HepG2 (cell line): Measurements from ENCODE around the gene GP2. TPM values are rescaled to one million over a fixed set of nuclear protein-coding genes. Genes with fewer than 3 reads are reported as not detected.

ENCODE experiments used
- ATAC-seq: fragments of 200-7000 bp; cut with Tn5 transposase; 3 replicates; pipeline ENCODE4 v1.9.1; 2020; ENCODE audit warnings: mild to moderate bottlenecking, moderate library complexity
- BruUV-seq: library from RNA; stranded (reverse); fragments of 400-500 nt; replicated peaks from 2 replicates; lab custom pipeline; 2021; lab: Mats Ljungman, UMichigan
- CTCF ChIA-PET: fragments of 300-600 bp; formaldehyde crosslinking; extraction: SDS; loops from one replicate; lab custom pipeline; 2021; ENCODE audit warnings: low total read pairs, inconsistent platforms, low intra/inter-chr PET ratio; lab: Yijun Ruan, JAX
- POLR2A ChIA-PET: fragments of 350-600 bp; sonication (Branson Sonifier 250); formaldehyde crosslinking; loops from one replicate; lab custom pipeline; 2020; ENCODE audit warnings: antibody characterized with exemption, inconsistent platforms; lab: Yijun Ruan, JAX
- DNase-seq: peaks from one replicate; pipeline ENCODE4 v3.0.0-alpha.2; 2015; ENCODE audit warnings: low spot score
- FAIRE-seq: peaks from 3 replicates; lab custom pipeline; 2011; peaks lifted over from hg19 to GRCh38; lab: Jason Lieb, UNC
- H2AFZ ChIP-seq: one replicate; pipeline ENCODE4 v1.6.1; 2011; ENCODE audit warnings: low read length, inconsistent platforms
- H3K27ac ChIP-seq: fragments of 300-600 bp; 3 replicates; pipeline ENCODE4 v1.8.0; 2011; ENCODE audit warnings: mixed run types, mild to moderate bottlenecking, mixed read lengths, low read length, inconsistent platforms; ENCODE audit not compliant: insufficient read depth; ENCODE audit errors: extremely low read length
- H3K27me3 ChIP-seq, 2 experiments: fragments of 200-600 bp in 1 of 2; 2 replicates in 1 of 2; 3 replicates in 1 of 2; pipeline versions ENCODE4 v1.6.0 to v1.8.0; 2011; ENCODE audit warnings: low read length in 2 of 2, mild to moderate bottlenecking in 2 of 2, moderate library complexity in 2 of 2, inconsistent platforms in 1 of 2; ENCODE audit not compliant: insufficient read depth in 2 of 2, control insufficient read depth in 1 of 2
- H3K36me3 ChIP-seq, 2 experiments: fragments of 200-600 bp in 1 of 2; replicated peaks in 1 of 2; 2 replicates in 1 of 2; 3 replicates in 1 of 2; pipeline versions ENCODE4 v1.5.1 to v1.8.0; 2011; ENCODE audit warnings: low read length in 2 of 2, inconsistent platforms in 1 of 2; ENCODE audit not compliant: insufficient read depth in 2 of 2, control insufficient read depth in 1 of 2
- H3K4me1 ChIP-seq: 2 replicates; pipeline ENCODE4 v1.5.1; 2012; ENCODE audit warnings: low read length, inconsistent platforms; ENCODE audit not compliant: insufficient read depth
- H3K4me2 ChIP-seq: 2 replicates; pipeline ENCODE4 v1.6.0; 2011; ENCODE audit warnings: low read depth, low read length, inconsistent platforms
- H3K4me3 ChIP-seq, 3 experiments: fragments of 200-600 bp in 1 of 3; sonication (generic), shearing (Covaris generic) in 1 of 3; replicated peaks in 1 of 3; 2 replicates each; pipeline ENCODE4 v1.5.1; 2011 to 2016; ENCODE audit warnings: low read length in 3 of 3, inconsistent platforms in 2 of 3, low read depth in 2 of 3, mild to moderate bottlenecking in 2 of 3, control low read depth in 1 of 3, mixed read lengths in 1 of 3; ENCODE audit not compliant: insufficient read depth in 1 of 3
- H3K79me2 ChIP-seq: one replicate; pipeline ENCODE4 v1.6.1; 2011; ENCODE audit warnings: low read length, inconsistent platforms; ENCODE audit not compliant: insufficient read depth
- H3K9ac ChIP-seq: 2 replicates; pipeline ENCODE4 v1.6.0; 2011; ENCODE audit warnings: mild to moderate bottlenecking, low read depth, low read length, inconsistent platforms; ENCODE audit not compliant: insufficient read depth
- H3K9me3 ChIP-seq: 2 replicates; pipeline ENCODE4 v1.5.1; 2012; ENCODE audit warnings: mild to moderate bottlenecking, low read length
- H4K20me1 ChIP-seq: 2 replicates; pipeline ENCODE4 v1.6.0; 2011; ENCODE audit warnings: inconsistent platforms, mild to moderate bottlenecking, low read length, moderate library complexity; ENCODE audit not compliant: insufficient read depth
- ATF7 ChIP-seq, 2 experiments: fragments of 450-650 bp in 1 of 2; sonication (generic) in 1 of 2; formaldehyde crosslinking in 1 of 2; IDR thresholded peaks; 2 replicates each; pipeline versions ENCODE4 v1.4.0 to v1.6.1; 2016 to 2020; ENCODE audit warnings: antibody characterized with exemption in 1 of 2, mild to moderate bottlenecking in 1 of 2, missing genetic modification reagents in 1 of 2
- CEBPB ChIP-seq: IDR thresholded peaks from 2 replicates; pipeline ENCODE4 v1.6.1; 2011; ENCODE audit warnings: low read depth, low read length, improper control_type of control experiment, borderline replicate concordance
- CEBPG ChIP-seq: IDR thresholded peaks from 2 replicates; pipeline ENCODE4 v1.6.1; 2016
- GZF1 ChIP-seq: sonication (generic); formaldehyde crosslinking; IDR thresholded peaks from 2 replicates; pipeline ENCODE4 v1.5.1; 2020; ENCODE audit warnings: mild to moderate bottlenecking, missing genetic modification reagents
- HES4 ChIP-seq: sonication (generic); formaldehyde crosslinking; IDR thresholded peaks from 2 replicates; pipeline ENCODE4 v1.9.0; 2021; ENCODE audit warnings: mild to moderate bottlenecking, missing genetic modification reagents, borderline replicate concordance
- HMG20B ChIP-seq: conservative IDR thresholded peaks from 2 replicates; pipeline ENCODE4 v1.6.1; 2016; ENCODE audit warnings: missing genetic modification reagents, missing compliant biosample characterization
- MAFK ChIP-seq, 2 experiments: IDR thresholded peaks in 1 of 2; conservative IDR thresholded peaks in 1 of 2; 2 replicates each; pipeline ENCODE4 v1.6.1; 2011; ENCODE audit warnings: improper control_type of control experiment in 2 of 2, low read length in 2 of 2
- MLLT10 ChIP-seq: sonication (generic); formaldehyde crosslinking; IDR thresholded peaks from 2 replicates; pipeline ENCODE4 v1.4.0; 2020; ENCODE audit warnings: missing genetic modification reagents
- SIN3A ChIP-seq: IDR thresholded peaks from 2 replicates; pipeline ENCODE4 v1.6.1; 2011; ENCODE audit warnings: low read depth, mild to moderate bottlenecking, control low read depth, low read length, borderline replicate concordance
- SNAI1 ChIP-seq: sonication (generic); formaldehyde crosslinking; IDR thresholded peaks from 2 replicates; pipeline ENCODE4 v1.5.0; 2020; ENCODE audit warnings: mild to moderate bottlenecking, missing genetic modification reagents, borderline replicate concordance
- TAF15 ChIP-seq: fragments of 200-400 bp; formaldehyde crosslinking; IDR thresholded peaks from one replicate; pipeline ENCODE4 v1.6.1; 2018; ENCODE audit warnings: mild to moderate bottlenecking, low read depth, low read length; ENCODE audit not compliant: poor library complexity, severe bottlenecking
- ZNF337 ChIP-seq: sonication (generic); formaldehyde crosslinking; IDR thresholded peaks from 2 replicates; pipeline ENCODE4 v1.5.1; 2020; ENCODE audit warnings: missing genetic modification reagents, low read depth, mild to moderate bottlenecking, borderline replicate concordance
- WGBS: methylation state at CpG from one replicate; pipeline ENCODE4 v1.1.6; 2017; ENCODE audit warnings: low lambda C conversion rate; 5-methylcytosine and 5-hydroxymethylcytosine counted together
- in situ Hi-C: cut with HindIII; loops from 2 replicates; pipeline ENCODE4 v1.10.0; 2017; ENCODE audit warnings: low pct_unique_long_range_greater_than_20kb; ENCODE audit not compliant: extremely low pct_ligation_motif_present
- intact Hi-C: fragments of 100-400 bp; cut with micrococcal nuclease; formaldehyde crosslinking; loops from one replicate; pipeline ENCODE4 v1.10.0; 2022; ENCODE audit not compliant: unreplicated experiment
- polyA plus RNA-seq, 8 experiments: library from polyadenylated mRNA; depleted of rRNA in 3 of 8; stranded (reverse) in 7 of 8; unstranded in 1 of 8; fragments of >200 nt; fragmentation: Illumina TruSeq in 4 of 8; extraction: Trizol in 4 of 8; gene quantifications; 2 replicates each; pipeline versions ENCODE4 v1.2.1 to v1.2.3, GENCODE V29; 2011 to 2016; ENCODE audit warnings: low read depth in 4 of 8, missing spikeins in 1 of 8, mixed read lengths in 1 of 8; ENCODE audit not compliant: insufficient read depth in 1 of 8
- total RNA-seq, 5 experiments: library from RNA; depleted of rRNA; stranded (reverse); fragments of >200 nt; fragmentation: Illumina TruSeq; extraction: Trizol; gene quantifications; 2 replicates each; pipeline ENCODE4 v1.2.3, GENCODE V29; 2016; ENCODE audit warnings: low read depth in 1 of 5
- TF ChIP-seq, protein P1 (sequence below): sonication (generic); formaldehyde crosslinking; IDR thresholded peaks from 2 replicates; pipeline ENCODE4 v1.4.0; 2020; ENCODE audit warnings: mild to moderate bottlenecking, missing genetic modification reagents
- TF ChIP-seq, protein P2 (sequence below): sonication (generic); formaldehyde crosslinking; IDR thresholded peaks from 2 replicates; pipeline ENCODE4 v1.8.0; 2022; ENCODE audit warnings: mild to moderate bottlenecking, missing genetic modification reagents, borderline replicate concordance

GP2 gene
- total and polyA plus RNA-seq, 2 of the 13 experiments (the other 11 are each of a cell fraction or from before 2014, with no cell fraction given): 0.15 to 0.69 TPM

DNA sequence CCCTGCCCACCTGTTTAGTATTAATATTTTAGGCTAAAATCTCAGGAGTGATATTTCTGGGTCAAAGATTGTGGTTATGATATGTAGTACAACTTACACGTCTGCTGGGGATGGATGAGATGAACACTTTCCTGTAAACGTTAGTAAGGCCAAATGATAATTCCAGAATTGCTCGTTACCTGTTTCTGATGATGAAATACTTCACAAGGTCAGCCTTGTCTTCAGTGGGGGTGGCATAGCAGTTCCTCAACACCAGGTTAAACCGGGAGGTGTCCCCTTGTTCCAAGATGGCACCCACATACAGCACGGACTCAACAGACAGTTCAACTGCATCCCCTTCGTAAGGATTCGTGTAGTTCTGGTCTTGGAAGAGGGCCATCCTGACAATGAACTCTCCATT lies 9.3 kb downstream of the GP2 start:
- no peak overlapping the region for H3K9ac ChIP-seq
- TF ChIP-seq CEBPB: peak; percentile 61; the same call in 1 of the 2 replicates
- TF ChIP-seq MAFK (conservative IDR thresholded peaks at IDR 0.05 in 1 of 2, IDR thresholded peaks at IDR 0.05 in 1 of 2; ENCODE audit: low read length in 2 of 2): no peak
- TF ChIP-seq ATF7 (IDR thresholded peaks at IDR 0.05): peak; percentile 57
- no peak for TF ChIP-seq ATF7 (CRISPR knock-in tag; IDR thresholded peaks at IDR 0.05)
- H2AFZ ChIP-seq: no peak overlapping the region
- H3K79me2 ChIP-seq: no peaks in the 10 kb centered on the region
- no peaks in the 10 kb centered on the region for H3K4me1 ChIP-seq
- POLR2A ChIA-PET: no interaction called here
- BruUV-seq: no TSS peak
- H3K27ac ChIP-seq: no peak overlapping the region
- no peaks in the 10 kb centered on the region for H3K36me3 ChIP-seq
- no peaks in the 10 kb centered on the region for H3K9me3 ChIP-seq
- peaks cover 0 to 5% of the 10 kb centered on the region in 2 experiments; a peak in 3 of 5 replicates for H3K27me3 ChIP-seq
- in situ Hi-C loops (loop anchor here (25.0 kb wide), 1 partner anchor 731 kb away; no protein-coding TSS in a partner anchor), intact Hi-C loops (no loop called here)
- WGBS: 22% methylated on average over 7 of the region's 7 CpGs
- FAIRE-seq (peak; percentile 44), DNase-seq (no peak), ATAC-seq (no peak)
- no peak overlapping the region for H3K4me2 ChIP-seq
- no peaks in the 10 kb centered on the region for H4K20me1 ChIP-seq
- CTCF ChIA-PET: no interaction called here
- H3K4me3 ChIP-seq: no peak overlapping the region

DNA sequence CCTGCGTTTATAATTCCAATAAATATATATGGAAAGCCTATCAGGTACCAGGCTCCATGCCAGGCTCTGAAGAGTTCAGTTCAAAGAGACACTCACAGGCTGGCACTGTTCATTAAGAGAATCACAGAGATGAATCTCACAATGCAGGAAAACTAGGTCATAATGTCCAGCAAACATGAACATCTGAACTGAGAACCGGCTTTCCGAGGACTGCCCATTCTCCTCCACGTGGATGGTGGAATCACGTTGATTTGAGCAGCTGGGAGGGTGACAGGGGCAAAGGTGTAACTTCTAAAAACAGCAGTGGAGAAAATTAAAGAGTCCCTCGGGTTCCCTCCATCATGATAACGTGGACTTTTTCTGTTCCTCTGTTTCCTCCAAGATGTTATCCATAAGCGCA lies 10.2 kb downstream of the GP2 start:
- ATAC-seq (no peak), FAIRE-seq (no peak), DNase-seq (no peak)
- H3K27ac ChIP-seq: no peak overlapping the region
- no peaks in the 10 kb centered on the region for H3K9me3 ChIP-seq
- CTCF ChIA-PET: no interaction called here
- peaks cover 0 to 5% of the 10 kb centered on the region in 2 experiments; a peak in 3 of 5 replicates for H3K27me3 ChIP-seq
- H2AFZ ChIP-seq: no peak overlapping the region
- no peaks in the 10 kb centered on the region for H3K36me3 ChIP-seq
- intact Hi-C loops: no loop called here
- H3K9ac ChIP-seq: no peak overlapping the region
- no peak overlapping the region for H3K4me3 ChIP-seq
- 5% methylated on average over 8 of the region's 8 CpGs for WGBS
- POLR2A ChIA-PET: no interaction called here
- no peaks in the 10 kb centered on the region for H3K79me2 ChIP-seq
- no peaks in the 10 kb centered on the region for H4K20me1 ChIP-seq
- BruUV-seq: no TSS peak
- H3K4me2 ChIP-seq: no peak overlapping the region
- in situ Hi-C loops: loop anchor here (25.0 kb wide), 1 partner anchor 730 kb away; no protein-coding TSS in a partner anchor
- H3K4me1 ChIP-seq: no peaks in the 10 kb centered on the region
- TF ChIP-seq MLLT10 (CRISPR knock-in tag) (no peak), TAF15 (no peak), SNAI1 (no peak), HES4 (no peak), HMG20B (CRISPR knock-in tag) (no peak), SIN3A (no peak), CEBPG (no peak), GZF1 (CRISPR knock-in tag) (no peak), ZNF337 (no peak)
- TF ChIP-seq, protein P1, sequence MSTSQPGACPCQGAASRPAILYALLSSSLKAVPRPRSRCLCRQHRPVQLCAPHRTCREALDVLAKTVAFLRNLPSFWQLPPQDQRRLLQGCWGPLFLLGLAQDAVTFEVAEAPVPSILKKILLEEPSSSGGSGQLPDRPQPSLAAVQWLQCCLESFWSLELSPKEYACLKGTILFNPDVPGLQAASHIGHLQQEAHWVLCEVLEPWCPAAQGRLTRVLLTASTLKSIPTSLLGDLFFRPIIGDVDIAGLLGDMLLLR: no peak
- TF ChIP-seq, protein P2, sequence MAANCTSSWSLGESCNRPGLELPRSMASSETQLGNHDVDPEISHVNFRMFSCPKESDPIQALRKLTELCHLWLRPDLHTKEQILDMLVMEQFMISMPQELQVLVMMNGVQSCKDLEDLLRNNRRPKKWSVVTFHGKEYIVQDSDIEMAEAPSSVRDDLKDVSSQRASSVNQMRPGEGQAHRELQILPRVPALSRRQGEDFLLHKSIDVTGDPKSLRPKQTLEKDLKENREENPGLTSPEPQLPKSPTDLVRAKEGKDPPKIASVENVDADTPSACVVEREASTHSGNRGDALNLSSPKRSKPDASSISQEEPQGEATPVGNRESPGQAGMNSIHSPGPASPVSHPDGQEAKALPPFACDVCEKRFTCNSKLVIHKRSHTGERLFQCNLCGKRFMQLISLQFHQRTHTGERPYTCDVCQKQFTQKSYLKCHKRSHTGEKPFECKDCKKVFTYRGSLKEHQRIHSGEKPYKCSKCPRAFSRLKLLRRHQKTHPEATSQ: no peak
